Astrocyte of the hippocampus (primary cell): ENCODE measurements around the gene CADPS2.

Source experiments
- DNase-seq: peaks from one replicate; pipeline ENCODE4 v3.0.0; 2011; ENCODE audit warnings: low read depth, low spot score

CADPS2 gene

DNA sequence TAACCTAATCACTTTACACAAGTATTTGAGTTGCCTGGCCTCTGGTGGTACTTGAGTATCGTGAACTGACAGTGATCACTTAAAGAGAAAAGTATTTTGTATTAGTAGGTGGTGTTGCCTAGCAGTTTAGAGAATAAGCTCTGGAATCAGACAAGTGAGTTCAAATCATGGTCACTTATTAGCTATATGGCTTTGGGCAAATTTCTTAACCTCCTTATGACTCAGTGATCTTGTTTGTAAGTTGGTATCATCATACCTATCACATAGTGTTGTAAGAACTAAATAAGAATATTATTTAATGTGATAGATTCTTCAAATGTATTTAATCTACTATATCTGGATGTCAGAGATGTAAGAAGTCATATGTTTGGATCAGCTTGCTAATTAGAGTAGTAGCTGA is 351.2 kb downstream of the CADPS2 start:
- DNase-seq: no peak

DNA sequence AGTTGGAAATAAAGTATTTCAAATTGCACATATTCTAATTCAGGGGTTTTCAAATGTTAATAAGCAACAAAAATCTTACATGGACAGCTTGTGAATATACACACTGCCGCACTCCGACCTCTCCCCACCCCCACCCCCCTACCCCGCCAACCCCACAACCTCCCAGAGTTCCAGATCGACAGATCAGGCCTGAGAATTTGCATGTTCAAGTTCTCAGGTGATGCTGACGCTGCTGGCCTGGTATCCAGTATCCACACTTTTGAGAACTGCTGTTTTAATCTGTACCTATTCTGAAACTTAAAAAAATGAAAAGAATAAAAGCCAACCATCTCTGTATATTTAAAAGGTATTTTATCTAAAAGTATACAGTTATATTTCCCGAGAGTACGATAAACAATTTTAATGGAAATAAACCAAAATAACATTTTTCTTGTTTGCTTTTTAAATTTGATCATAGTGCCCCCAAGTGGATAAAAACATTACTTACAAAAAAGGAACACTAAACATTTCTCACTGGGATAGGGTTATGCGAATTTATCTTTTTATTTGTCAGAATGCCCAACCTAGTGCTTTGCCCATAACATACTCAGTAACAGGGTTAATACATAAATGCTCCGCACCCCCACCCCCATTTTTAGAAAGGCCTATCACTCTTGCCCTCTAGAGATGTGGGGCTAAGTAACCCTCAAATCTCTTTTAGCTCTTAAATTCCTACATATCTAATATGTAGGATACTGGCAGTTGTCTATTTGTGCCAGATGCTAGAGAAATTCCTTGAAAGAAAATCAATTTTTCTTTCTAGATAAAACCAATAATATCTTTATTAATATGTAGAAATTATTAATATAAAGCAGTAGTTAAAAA is 353.6 kb downstream of the CADPS2 start:
- peak; percentile 18 for DNase-seq

DNA sequence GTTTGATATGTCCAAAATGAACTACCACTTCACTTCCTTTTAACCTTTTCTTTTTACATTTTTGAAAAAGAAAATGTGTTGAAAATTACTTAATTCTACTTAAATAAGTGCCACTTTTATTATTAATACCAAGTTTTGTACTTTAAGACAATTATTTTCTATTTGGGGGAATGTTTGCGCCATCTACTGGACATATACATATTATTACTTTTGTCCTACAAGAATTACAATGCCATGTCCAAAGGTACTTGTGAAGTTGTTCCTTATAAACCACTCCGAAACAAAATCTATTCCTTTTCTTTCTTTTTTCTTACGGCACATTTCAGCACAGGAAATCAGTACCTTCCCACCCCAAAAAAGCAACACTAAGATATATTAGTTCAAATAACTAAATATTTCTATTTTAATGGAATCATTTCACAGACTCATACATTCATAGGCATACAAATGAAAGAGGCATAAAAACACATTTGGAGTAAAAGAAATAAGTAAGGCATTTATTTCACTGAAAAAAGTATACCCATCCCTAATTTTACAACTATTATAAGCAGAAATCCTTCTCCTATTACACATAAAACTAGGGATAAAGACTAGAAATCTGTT is 357.3 kb downstream of the CADPS2 start:
- peak; percentile 55 for DNase-seq

DNA sequence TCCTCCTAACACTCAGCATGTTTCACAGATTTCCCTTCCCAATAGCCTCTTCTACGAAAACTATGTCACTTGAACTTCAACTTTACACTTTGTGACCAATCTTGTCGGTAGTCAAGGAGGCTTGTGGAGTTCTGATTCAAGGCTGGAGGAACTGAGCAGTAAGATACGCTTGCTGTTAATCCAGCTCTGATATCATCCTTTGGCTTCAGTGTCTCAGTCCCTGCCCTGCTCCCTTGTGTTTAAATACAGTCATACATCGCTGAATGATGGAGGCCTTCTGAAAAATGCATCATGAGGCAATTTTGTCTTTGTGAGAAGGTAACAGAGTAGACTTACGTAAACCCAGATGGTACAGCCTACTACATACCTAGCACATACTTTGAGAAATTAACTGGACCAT is 360.9 kb downstream of the CADPS2 start:
- no peak for DNase-seq

DNA sequence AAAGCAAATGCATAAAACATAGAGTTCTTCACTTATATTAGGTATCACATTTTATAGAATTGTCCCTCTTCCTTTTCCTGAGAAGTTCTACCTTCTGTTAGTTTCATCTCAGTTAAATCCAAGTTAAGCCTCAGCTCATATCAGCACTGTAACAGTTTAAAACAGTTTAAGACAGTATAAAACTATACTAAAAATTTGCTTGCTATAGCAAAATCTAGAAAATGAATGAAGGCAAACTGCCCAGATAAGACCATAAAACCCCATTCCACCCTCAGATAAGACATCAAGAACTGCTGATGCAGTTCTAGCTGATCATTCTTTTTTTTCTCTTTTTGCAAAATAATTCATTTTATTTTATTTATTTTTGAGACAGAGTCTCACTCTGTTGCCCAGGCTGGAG is 364.5 kb downstream of the CADPS2 start:
- no peak for DNase-seq

DNA sequence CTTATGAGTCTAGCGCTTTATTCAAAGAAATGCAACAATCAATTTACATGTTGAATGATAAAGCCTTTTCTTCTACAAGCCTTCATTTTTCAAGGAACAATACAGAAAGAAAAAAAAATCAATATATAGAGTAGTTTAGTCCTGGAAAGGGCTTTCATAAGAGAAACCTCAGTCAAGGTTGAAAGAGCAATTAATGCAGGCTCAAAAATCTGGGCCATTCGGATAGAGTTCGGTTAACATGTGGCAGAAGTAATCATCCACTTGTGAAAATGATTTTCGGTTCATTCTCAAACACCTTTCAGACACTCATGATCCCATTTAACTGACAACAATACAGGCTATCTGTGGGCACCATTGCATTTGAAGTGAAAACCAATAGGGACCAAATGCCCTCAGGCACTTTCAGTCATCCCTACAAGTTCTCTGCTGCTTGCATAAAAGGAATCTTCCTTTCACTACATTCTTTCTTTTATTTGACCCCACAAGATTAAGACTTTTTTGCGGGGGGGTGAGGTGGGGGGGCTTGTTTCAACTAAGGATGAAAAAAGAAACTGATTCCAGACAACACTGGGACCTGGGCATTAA is 365.2 kb downstream of the CADPS2 start:
- DNase-seq: no peak

DNA sequence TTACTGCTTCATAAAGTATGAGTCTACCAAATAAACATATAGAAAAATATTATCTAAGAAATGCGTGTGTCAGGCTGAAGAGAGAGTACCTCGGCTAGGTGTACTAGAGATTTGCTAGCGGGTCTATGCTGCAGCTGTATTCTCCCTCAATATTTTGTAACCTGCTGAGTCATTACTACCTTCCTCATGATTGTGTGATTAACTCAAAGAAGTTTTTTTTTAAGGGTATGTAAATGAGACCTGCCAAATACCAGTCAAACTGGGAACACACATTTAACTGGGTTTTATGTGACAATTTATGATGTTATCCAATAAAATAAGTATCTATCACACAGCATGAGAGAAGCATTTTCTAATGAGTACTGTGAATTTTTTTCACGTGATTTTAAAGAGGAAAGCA is 367.8 kb downstream of the CADPS2 start:
- DNase-seq: no peak

DNA sequence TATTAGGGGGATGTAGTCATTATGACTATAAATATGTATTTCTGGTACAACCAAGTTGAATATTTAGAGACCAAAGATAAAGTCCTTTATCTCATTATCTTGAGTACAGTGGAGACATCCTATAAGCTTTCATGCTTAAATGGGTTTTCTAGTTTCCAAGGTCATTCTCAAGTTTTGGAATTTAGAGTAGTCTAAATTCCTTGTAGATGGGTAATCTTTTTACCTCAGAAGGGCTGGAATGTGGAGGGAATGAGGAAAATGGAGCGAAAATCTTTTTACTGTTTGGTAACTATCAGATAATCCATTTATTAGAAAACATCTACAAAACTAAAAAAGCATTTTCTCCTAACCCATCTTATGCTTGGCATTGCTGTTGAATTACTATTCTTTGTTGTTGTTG is 368.7 kb downstream of the CADPS2 start:
- DNase-seq: no peak

DNA sequence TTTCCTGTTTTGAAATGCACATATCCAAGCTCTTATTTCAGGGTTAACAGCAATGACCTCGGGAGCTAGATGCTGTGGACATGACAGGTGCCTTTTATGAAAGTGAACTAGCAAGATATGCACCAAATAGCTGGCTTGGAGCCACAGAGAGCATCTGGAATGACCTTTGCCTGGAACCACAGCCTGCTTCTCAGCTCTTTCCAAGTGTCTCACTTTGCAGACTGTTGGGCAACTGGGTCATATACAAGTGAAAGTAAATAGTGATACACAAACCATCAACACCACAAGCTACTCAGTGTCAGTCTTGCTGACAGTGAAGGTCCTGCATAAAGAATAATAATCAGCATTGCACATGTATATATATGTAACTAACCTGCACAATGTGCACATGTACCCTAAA is 370.9 kb downstream of the CADPS2 start:
- no peak for DNase-seq

DNA sequence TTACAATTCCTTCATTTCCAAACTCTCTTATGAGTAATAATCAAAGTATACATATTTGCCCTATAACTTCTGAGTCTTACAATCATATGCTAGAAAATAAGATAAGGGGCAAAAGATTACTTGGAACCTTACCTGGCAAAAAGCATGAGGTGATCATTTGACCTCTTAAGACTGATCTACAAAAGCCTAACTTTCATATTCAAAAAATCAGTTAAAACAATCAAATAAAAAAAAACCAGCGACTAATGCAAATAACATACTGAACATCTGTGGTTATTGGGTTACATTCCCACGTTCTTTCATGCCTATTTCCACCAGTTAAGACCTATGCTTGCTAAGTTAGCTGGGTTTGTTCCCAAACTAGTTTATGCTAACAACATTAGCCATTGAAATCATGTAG is 375.0 kb downstream of the CADPS2 start:
- DNase-seq: no peak

DNA sequence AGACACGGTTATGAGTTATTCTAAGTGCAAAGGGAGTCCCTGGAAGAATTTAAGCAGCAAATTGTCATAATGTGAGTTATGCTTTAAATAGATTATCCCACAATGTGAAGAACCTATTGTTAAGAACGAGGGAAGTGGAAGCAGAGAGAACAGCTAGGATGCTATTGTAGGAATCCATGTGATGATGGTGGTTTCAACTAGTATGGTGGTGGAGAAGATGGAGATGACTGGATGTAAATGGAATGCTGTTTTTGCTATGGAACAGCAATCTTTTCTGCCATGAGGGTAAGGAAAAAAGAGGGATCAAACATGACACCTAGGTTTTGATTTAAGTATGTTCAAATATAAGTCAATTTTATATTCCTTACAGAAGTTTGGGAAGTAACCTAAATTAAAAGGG is 378.7 kb downstream of the CADPS2 start:
- no peak for DNase-seq

DNA sequence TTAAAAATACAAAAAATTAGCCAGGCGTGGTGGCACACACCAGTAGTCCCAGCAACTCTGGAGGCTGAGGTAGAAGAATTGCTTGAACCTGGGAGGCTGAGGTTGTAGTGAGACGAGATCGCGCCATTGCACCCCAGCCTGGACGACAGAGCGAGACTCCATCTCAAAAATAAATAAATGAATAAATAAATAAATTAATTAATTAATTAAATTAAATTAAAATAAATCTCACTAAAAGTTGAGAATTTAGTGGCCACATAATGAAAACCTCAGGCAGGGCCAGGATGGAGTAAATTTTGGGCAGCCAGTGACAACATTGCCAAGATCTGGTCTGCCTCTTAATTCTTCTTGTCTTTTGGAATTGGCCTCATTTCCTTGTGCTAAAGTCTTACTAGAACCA is 394.3 kb downstream of the CADPS2 start:
- DNase-seq: no peak

DNA sequence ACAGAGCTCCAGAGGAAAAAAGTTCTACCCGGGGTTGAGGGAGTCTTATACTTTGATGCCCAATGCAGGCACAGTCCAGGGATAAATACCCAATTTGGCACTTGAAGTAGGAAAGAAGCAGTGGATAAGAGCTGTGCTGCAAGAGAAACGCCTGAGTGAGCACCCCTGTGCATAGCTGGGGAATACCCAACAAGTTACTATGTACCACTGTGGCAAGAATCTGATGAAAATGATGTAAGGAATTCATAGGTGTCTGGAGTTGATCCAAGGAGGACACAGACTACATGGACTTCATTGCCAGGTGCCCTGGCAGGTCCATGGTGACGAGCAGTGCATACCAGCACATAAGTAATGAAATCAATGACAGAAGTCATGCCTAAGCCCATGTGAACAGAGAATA is 398.0 kb downstream of the CADPS2 start:
- no peak for DNase-seq

DNA sequence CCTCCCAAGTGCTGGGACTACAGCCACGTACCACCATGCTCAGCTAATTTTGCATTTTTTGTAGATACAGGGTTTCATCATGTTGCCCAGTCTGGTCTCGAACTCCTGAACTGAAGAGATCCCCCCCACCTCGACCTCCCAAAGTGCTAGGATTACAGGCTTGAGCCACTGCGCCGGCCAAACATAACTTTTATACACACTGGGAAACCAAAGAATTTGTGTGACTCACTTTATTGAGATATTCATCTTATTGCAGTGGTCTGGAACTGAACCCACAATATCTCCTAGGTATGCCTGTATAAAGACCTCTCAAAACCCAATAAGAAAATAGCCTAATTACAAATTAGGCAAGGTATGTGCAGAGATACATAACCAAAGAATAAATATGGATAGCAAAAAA is 399.1 kb downstream of the CADPS2 start:
- DNase-seq: peak; percentile 65

DNA sequence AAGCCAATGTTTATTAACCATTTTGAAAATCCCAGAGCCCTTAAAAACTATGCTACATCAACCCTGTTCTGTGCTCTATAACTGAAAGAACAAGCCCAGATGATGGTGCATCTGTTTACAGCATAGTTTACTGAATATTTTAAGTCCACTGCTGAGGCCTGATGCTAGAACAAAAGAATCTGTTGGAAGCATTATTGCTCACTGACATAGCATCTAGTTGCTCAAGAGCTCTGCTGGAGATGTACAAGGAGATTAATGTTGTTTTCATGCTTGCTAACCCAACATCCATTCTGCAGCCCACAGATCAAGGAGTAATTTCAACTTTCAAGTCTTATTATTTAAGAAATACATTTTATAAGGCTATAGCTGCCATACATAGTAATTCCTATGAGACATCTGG is 400.4 kb downstream of the CADPS2 start:
- DNase-seq: peak; percentile 23

DNA sequence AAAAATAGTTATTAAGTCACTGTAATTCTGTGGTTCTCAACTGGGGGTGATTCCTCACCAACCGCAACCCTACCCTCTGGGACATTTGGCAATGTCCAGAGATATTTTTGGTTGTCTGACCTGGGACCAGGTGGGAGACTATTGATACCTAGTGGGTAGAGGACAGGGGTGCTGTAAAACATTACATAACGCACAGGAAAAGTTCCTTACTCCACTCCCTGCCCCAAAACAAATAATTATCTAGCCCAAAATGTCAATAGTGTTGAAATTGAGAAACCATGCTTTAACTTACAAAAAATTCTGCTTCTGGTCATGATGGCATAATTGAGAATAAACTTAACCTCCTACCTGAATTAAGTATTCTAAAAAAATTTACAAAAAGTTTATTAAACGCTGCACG is 404.0 kb downstream of the CADPS2 start:
- DNase-seq: no peak

DNA sequence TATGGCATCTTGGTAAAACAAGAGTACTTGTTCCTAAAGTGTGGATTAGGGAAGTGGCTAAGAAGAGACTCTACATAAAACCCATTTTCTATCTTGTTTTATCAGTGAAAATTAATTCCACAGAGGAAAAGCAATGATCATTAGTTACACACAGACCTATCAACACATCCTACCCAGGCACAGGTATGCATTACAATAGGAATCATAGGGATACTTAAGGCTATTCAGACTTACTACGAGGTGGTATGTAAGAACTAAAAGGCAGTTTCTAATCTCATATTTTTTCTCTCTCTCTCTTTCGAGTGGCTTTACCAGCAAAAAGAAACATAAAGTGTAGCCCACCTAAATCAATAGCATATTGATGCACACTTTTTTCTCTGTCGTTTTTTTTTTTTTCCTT is 415.4 kb downstream of the CADPS2 start:
- DNase-seq: no peak

DNA sequence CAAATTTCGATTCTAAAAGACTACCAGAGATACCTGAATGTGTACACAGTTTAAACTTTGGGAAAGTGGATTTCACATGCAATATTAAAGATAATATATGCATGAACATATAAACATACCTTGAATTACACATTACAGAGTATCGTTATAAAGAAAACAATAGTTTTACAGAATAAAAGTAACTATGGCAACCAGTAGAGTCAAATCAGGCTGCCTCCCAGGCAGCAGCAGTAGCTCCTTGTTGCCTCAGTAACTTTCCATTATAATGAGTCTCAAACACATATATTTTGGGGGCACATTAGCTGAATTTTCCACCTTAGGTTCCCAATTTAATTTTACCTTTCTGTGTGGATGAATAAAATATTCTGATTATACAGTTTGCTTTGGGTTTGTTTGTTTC is 417.3 kb downstream of the CADPS2 start:
- DNase-seq: no peak

DNA sequence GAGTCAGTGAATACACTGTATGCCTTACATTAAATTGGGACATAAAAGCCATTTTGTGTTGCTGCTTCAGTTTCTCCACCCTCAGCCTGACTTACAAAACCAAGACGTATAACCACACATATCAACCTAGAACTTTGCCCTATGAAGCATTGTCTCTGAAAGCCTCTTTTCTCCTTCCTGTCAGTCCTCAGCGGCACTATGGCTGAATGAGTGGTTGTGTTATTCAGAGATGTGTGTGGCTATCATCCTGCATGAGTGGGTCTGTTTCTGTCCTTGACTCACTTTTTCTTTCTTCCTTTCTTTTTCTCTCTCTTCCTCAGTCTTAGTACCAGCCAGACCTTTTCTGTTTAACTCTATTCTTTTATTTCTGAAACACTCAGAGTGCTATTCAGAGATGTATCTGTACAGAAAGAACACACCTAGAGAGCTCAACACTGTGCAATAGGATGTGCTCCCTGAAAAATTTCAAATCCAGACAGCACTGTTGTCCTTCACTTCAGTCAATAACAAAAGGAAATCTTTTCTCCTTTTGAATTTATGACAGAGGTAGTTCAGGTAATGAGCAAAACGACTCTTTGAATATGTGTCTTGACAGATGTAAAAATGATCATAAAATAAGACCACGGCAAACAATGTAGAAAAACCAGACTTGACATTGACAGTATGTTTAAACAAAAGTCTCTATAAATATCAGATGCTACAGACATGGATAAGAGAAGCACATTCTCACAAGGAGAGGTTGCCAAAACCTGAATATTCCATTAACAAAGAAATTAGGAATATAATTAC is 418.4 kb downstream of the CADPS2 start:
- no peak for DNase-seq

DNA sequence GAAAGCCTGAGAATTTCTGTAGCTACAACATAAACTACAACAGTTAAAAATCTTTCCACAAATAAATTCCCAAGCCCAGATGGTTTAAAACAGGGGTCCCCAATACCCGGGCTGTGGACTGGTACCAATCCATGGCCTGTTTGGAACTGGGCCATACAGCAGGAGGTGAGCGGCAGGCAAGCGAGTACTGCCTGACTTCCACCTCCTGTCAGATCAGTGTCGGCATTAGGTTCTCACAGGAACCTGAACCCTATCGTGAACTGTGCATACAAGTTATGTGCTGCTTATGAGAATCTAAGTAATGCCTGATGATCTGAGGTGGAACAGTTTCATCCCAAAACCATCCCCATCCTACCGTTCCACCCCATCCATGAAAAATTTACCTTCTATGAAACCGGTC is 421.0 kb downstream of the CADPS2 start:
- DNase-seq: no peak

DNA sequence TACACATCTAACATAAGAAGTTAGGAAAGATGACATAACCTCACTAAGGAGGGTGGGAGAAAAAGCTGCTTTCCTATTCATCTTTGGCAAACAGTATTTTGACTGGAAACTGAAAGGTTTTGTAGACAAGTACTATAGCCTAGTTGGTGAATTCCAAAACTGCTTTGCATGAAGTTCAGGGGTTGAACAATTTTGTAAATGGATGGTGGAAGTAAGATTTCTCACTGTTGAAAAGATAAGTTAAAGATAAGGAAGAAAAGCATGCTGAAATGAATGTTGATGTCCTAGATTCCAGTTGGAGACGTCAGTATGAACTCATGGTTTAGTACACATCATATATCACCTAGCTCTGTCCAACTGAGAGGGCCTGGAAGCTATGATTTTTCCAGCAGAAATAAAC is 422.6 kb downstream of the CADPS2 start:
- no peak for DNase-seq

DNA sequence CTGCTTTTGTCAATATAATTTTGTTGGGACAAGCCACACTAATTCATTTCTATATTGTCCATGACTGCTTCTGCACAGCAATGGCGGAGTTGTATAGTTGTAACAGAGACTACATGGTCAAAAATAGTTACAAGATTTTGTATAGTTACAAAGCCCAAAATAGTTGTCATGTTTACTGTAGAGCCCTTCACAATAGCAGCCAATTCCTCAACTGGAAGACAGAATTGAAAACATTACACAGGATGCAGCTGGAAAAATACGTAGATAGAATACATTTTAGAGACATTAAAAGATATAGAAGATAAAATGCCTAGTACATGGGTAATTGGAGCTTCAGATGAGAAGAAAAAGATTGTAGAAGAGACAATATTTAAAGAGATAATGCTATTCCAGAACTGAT is 425.3 kb downstream of the CADPS2 start:
- no peak for DNase-seq
